HG03025 (cell line): Measurements from ENCODE around the gene MIPEP.
"Not testable (repeated sequence)": the region's sequence is repeated elsewhere in the genome, so short reads cannot be mapped to it uniquely, and the experiment has no call there.

Source experiments
- ATAC-seq: cut with Tn5 transposase; IDR thresholded peaks from one replicate; pipeline ENCODE4 v1.9.1; 2021; ENCODE audit warnings: mild to moderate bottlenecking, moderate library complexity; ENCODE audit not compliant: unreplicated experiment, low FRiP score

MIPEP gene

DNA sequence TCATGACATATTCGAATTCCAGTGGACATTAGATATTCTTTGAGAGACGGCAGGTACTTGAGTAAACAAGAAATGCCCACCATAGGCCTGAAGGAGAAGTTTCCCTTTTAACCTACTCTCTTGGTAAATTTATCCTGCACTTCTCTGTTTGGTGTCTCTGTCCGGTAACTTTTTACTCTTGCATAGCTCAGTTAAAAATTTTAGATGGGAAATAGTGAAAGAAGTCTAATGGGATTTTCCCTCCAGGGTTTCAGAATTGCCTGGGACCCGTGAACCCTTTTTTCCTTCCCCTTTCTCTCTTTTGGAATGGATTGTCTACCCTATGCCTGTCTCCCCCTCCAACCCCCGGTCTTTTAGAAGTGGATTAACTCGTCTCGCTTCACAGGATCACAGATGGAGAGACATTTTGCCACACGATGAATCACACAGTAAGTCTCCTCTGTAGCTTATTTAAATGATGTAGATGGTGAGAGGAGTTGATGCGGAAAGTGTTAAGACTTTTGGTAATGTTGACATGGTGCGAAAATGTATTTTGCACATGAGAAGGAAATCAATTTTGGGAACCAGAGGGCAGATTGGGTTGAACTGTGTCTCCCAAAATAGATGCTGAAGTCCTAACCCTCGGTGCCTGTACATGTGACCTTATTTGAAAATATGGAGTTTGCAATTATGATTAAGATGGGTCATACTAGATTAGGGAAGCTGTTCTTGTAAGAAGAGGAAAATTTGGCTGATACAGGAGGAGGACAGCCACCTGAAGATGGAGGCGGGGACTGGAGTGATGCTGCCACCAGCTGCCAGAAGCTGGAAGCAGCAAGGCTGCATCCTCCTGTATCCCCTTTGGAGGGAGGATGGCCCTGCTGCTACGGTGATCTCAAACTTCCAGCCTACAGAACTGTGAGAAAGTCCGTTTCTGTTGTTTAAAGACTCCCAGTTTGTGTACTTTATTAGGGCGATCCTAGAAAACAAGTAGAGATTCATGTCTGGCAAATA is 711 bp upstream of the MIPEP start:
- peak; percentile 7 for ATAC-seq

DNA sequence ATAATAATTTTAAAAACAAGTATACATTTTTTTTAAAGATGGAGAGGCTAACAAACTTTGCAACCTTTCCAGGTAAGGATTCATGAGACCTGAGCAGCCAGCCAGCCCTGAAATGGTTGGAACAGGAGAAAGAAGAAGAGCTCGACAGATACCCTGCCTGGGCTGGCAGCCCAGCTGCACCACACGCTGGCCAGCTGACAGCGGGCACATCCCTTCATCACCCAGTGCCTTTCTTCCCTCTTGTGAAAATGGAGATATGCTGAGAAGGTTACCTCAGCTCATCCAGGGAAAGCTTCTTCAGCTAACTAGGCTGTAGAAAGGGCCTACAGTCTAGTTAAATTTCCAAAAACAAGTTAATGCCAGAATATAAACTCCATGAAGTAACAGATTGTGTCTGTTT is 4.8 kb downstream of the MIPEP start:
- ATAC-seq = not testable (repeated sequence)

- no peak for ATAC-seq
Measured at GRCh38 chr13:23883255-23883654, 5.9 kb downstream of the MIPEP start.

DNA sequence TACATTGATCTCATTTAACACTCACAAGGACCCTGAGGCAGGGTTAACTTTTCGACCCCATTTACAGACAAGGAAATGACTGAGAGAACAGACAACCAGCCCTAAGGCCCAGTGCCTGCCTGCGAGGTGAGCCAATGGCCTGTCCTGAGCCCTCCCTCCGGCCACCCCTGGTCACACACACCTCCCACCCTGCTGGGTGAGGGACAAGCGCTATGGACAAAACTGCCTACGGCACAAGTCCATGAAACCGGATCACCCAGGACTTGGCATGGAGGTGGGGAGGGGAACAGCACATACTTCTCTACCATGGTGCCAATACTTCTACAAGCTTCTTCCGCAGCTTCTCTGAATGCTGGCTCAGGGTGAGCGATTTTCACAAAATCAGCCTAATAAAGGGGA is 7.8 kb downstream of the MIPEP start:
- ATAC-seq = not testable (repeated sequence)

GRCh38 chr13:23880493-23881401 is 8.5 kb downstream of the MIPEP start:
- not testable (repeated sequence) for ATAC-seq

DNA sequence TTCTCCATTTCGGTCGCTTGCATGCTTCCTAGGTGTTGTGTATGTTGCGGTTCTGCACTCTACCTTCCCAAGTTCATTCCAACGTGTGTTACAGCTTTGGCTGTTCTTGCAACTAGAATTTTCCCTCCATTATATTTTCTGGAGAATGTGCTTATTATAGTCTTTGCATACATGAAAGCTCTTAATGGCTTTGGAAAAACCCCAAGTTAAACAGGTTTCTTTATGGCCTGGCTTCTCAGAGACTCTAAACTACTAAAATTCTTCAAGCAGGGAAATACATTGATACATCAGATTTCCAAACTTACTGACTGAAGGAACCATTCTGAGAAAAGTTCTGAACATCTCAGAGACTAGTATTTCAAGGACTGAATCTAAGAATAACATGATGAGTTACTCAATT is 11.9 kb downstream of the MIPEP start:
- ATAC-seq = no peak

DNA sequence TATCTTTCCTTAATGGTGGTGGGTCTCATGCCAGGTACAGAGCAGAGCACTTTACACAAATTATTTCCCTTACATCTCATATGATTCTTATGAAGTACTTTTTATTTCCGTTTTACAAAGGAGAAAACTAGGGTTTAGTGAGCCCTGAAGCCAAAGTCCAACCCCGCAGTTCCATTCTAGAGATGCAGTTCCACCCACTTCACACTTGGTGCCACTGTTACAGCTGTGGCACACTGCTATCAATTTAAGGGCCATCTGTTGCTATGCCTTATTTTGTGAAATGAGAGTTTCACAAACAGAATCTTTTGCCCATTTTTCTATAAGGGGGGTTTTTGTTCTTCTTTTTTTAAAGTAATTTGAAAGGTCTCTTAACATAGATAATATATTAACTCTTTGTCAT is 12.9 kb downstream of the MIPEP start:
- no peak for ATAC-seq

- ATAC-seq = no peak
Measured at GRCh38 chr13:23871616-23872220, 17.5 kb downstream of the MIPEP start.

- ATAC-seq = no peak
Measured at GRCh38 chr13:23870356-23871140, 18.7 kb downstream of the MIPEP start.

GRCh38 chr13:23868521-23868920 is 20.7 kb downstream of the MIPEP start:
- ATAC-seq = no peak

GRCh38 chr13:23867027-23867491 is 22.1 kb downstream of the MIPEP start:
- ATAC-seq = no peak

- no peak for ATAC-seq
Measured at GRCh38 chr13:23866420-23867026, 22.7 kb downstream of the MIPEP start.

DNA sequence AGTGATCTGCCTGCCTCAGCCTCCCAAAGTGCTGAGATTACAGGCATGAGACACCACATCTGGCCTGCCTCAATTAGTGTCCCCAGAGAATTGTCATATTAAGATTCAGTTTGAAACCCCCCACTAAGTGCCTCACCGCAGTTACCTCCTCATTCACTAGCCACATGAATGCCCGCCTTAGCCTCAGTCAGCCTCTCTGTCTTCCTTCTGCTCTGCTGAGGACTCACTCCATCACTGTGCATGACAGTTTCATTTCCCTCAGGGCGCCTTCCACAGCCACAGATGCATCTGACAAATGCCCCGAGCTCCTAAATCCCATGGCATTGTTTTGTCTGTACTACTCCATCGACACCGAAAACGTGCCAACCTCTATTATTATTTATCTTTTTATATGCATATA is 23.3 kb downstream of the MIPEP start:
- no peak for ATAC-seq

- ATAC-seq = no peak
Measured at GRCh38 chr13:23865026-23865425, 24.2 kb downstream of the MIPEP start.

GRCh38 chr13:23861310-23861709 is 27.9 kb downstream of the MIPEP start:
- no peak for ATAC-seq

- ATAC-seq = no peak
Measured at GRCh38 chr13:23859904-23860303, 29.3 kb downstream of the MIPEP start.

DNA sequence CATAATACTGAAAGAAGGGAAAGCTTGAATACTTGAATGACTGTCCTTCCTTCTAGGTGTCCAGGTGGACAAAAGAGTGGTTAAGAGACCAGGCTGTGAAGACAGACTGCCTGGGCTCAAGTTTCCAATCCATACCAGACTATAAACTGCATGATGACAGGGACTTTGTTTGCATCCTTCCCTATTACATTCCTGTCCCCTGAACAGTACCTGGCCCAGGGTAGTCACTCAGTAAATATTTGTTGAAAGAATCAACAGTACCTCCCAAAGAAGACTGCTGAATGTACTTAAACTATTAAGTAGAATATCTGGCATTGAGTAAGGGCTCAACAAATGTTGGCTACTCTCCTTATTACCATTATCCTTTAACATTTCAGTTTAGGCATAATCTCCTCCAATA is 29.7 kb downstream of the MIPEP start:
- ATAC-seq = no peak

- no peak for ATAC-seq
Measured at GRCh38 chr13:23858546-23858945, 30.7 kb downstream of the MIPEP start.

- no peak for ATAC-seq
Measured at GRCh38 chr13:23856008-23856750, 33.0 kb downstream of the MIPEP start.
